H9 (cell line): ENCODE measurements around the gene MSANTD2. TPM values are rescaled to one million over a fixed set of nuclear protein-coding genes. Genes with fewer than 3 reads are reported as not detected.

Experiments used
- DNase-seq: peaks from one replicate; pipeline ENCODE4 v3.0.0-alpha.2; 2017
- H2AFZ ChIP-seq: one replicate; pipeline ENCODE4 v1.6.1; 2013; ENCODE audit warnings: mild to moderate bottlenecking, low read length, control low read depth, moderate library complexity
- H2AK5ac ChIP-seq: 2 replicates; pipeline ENCODE4 v1.6.1; 2013; ENCODE audit warnings: low read length, control low read depth, mixed read lengths; ENCODE audit not compliant: insufficient read length
- H2BK120ac ChIP-seq: one replicate; pipeline ENCODE4 v1.6.1; 2013; ENCODE audit warnings: low read depth, mild to moderate bottlenecking, low read length, control low read depth, inconsistent platforms; ENCODE audit not compliant: poor library complexity, severe bottlenecking
- H2BK12ac ChIP-seq: 2 replicates; pipeline ENCODE4 v1.6.1; 2013; ENCODE audit warnings: low read length, control low read depth, mixed read lengths, low read depth; ENCODE audit not compliant: insufficient read length
- H2BK15ac ChIP-seq: 2 replicates; pipeline ENCODE4 v1.6.1; 2013; ENCODE audit warnings: low read depth, low read length, control low read depth
- H2BK20ac ChIP-seq: one replicate; pipeline ENCODE4 v1.6.1; 2013; ENCODE audit warnings: low read depth, mild to moderate bottlenecking, low read length, control low read depth, inconsistent platforms; ENCODE audit not compliant: poor library complexity, severe bottlenecking
- H2BK5ac ChIP-seq: 2 replicates; pipeline ENCODE4 v1.6.1; 2013; ENCODE audit warnings: low read length, control low read depth, mixed read lengths; ENCODE audit not compliant: insufficient read length
- H3K14ac ChIP-seq: 2 replicates; pipeline ENCODE4 v1.6.1; 2013; ENCODE audit warnings: low read length, control low read depth; ENCODE audit not compliant: insufficient read depth
- H3K18ac ChIP-seq: 2 replicates; pipeline ENCODE4 v1.6.1; 2013; ENCODE audit warnings: low read depth, mild to moderate bottlenecking, mixed read lengths, low read length, control low read depth; ENCODE audit not compliant: insufficient read length
- H3K23ac ChIP-seq: 2 replicates; pipeline ENCODE4 v1.6.1; 2013; ENCODE audit warnings: low read length, control low read depth, mixed read lengths, low read depth; ENCODE audit not compliant: insufficient read length
- H3K23me2 ChIP-seq: 2 replicates; pipeline ENCODE4 v1.6.1; 2013; ENCODE audit warnings: low read depth, mild to moderate bottlenecking, mixed read lengths, low read length, control low read depth; ENCODE audit not compliant: insufficient read length, poor library complexity, severe bottlenecking
- H3K27ac ChIP-seq: 2 replicates; pipeline ENCODE4 v1.5.1; 2013; ENCODE audit warnings: low read length, control low read depth, mixed read lengths, low read depth; ENCODE audit not compliant: insufficient read length
- H3K27me3 ChIP-seq: 2 replicates; pipeline ENCODE4 v1.6.1; 2013; ENCODE audit warnings: low read length, control low read depth, inconsistent platforms; ENCODE audit not compliant: insufficient read depth
- H3K4ac ChIP-seq: 2 replicates; pipeline ENCODE4 v1.6.1; 2013; ENCODE audit warnings: low read depth, mild to moderate bottlenecking, control low read depth, inconsistent platforms, low read length, moderate library complexity
- H3K4me1 ChIP-seq: 2 replicates; pipeline ENCODE4 v1.6.1; 2013; ENCODE audit warnings: low read length, control low read depth, inconsistent platforms; ENCODE audit not compliant: insufficient read depth
- H3K4me2 ChIP-seq: 2 replicates; pipeline ENCODE4 v1.6.1; 2013; ENCODE audit warnings: low read length, control low read depth, mixed read lengths; ENCODE audit not compliant: insufficient read length, insufficient read depth
- H3K56ac ChIP-seq: 2 replicates; pipeline ENCODE4 v1.6.1; 2013; ENCODE audit warnings: low read depth, mild to moderate bottlenecking, mixed read lengths, low read length, control low read depth; ENCODE audit not compliant: insufficient read length
- H3K79me1 ChIP-seq: 2 replicates; pipeline ENCODE4 v1.6.1; 2013; ENCODE audit warnings: low read depth, mild to moderate bottlenecking, moderate library complexity, low read length, control low read depth, inconsistent platforms; ENCODE audit not compliant: insufficient read depth, poor library complexity, severe bottlenecking
- H3K79me2 ChIP-seq: 2 replicates; pipeline ENCODE4 v1.6.1; 2013; ENCODE audit warnings: low read length, control low read depth, inconsistent platforms; ENCODE audit not compliant: insufficient read depth
- H3K9ac ChIP-seq: 2 replicates; pipeline ENCODE4 v1.6.1; 2013; ENCODE audit warnings: low read length, control low read depth, mixed read lengths; ENCODE audit not compliant: insufficient read length; ENCODE audit errors: extremely low read depth
- H3K9me3 ChIP-seq: one replicate; pipeline ENCODE4 v1.6.1; 2013; ENCODE audit warnings: low read depth, low read length, inconsistent platforms; ENCODE audit not compliant: control insufficient read depth
- H3T11ph ChIP-seq: one replicate; pipeline ENCODE4 v1.6.1; 2013; ENCODE audit warnings: mild to moderate bottlenecking, low read length, control low read depth, inconsistent platforms
- H4K20me1 ChIP-seq: one replicate; pipeline ENCODE4 v1.6.1; 2013; ENCODE audit not compliant: control insufficient read depth, insufficient read length, insufficient read depth
- H4K5ac ChIP-seq: 2 replicates; pipeline ENCODE4 v1.6.1; 2013; ENCODE audit warnings: low read depth, mild to moderate bottlenecking, mixed read lengths, low read length, control low read depth; ENCODE audit not compliant: insufficient read length
- H4K8ac ChIP-seq: replicated peaks from 2 replicates; pipeline ENCODE4 v1.6.1; 2013; ENCODE audit warnings: low read length, control low read depth, mixed read lengths, low read depth; ENCODE audit not compliant: insufficient read length
- H4K91ac ChIP-seq: 2 replicates; pipeline ENCODE4 v1.6.1; 2013; ENCODE audit warnings: low read depth, mild to moderate bottlenecking, moderate library complexity, mixed read lengths, low read length, control low read depth; ENCODE audit not compliant: insufficient read length
- H3K27ac Mint-ChIP-seq, 3 experiments: 2 replicates in 2 of 3; 3 replicates in 1 of 3; pipeline ENCODE4 v1.8.0; 2020 to 2021; ENCODE audit warnings: mixed read lengths in 3 of 3, mild to moderate bottlenecking in 1 of 3, moderate library complexity in 1 of 3
- H3K27me3 Mint-ChIP-seq: 2 replicates; pipeline ENCODE4 v1.8.0; 2021; ENCODE audit warnings: low read depth, mild to moderate bottlenecking, moderate library complexity, mixed read lengths
- H3K36me3 Mint-ChIP-seq, 3 experiments: 2 replicates in 2 of 3; 3 replicates in 1 of 3; pipeline ENCODE4 v1.8.0; 2020 to 2021; ENCODE audit warnings: low read depth in 3 of 3, mixed read lengths in 3 of 3; ENCODE audit not compliant: insufficient read depth in 1 of 3
- H3K4me1 Mint-ChIP-seq, 2 experiments: 2 replicates each; pipeline ENCODE4 v1.8.0; 2020; ENCODE audit warnings: mixed read lengths in 2 of 2
- H3K4me3 Mint-ChIP-seq, 2 experiments: 2 replicates in 1 of 2; 3 replicates in 1 of 2; pipeline ENCODE4 v1.8.0; 2020 to 2021; ENCODE audit warnings: mild to moderate bottlenecking in 2 of 2, mixed read lengths in 2 of 2, moderate library complexity in 1 of 2
- H3K9me3 Mint-ChIP-seq, 2 experiments: 2 replicates in 1 of 2; 3 replicates in 1 of 2; pipeline ENCODE4 v1.8.0; 2020; ENCODE audit warnings: mild to moderate bottlenecking in 2 of 2, mixed read lengths in 2 of 2, moderate library complexity in 1 of 2
- CTCF ChIP-seq: fragments of 200-600 bp; sonication (generic); conservative IDR thresholded peaks from 3 replicates; pipeline ENCODE4 v1.8.0; 2021; ENCODE audit warnings: antibody characterized with exemption, mild to moderate bottlenecking
- WGBS: extraction: QIAGEN DNeasy Blood & Tissue Kit; methylation state at CpG from one replicate; pipeline ENCODE4 v1.1.7; 2013; ENCODE audit warnings: missing lambda C conversion rate, low lambda C conversion rate, mixed read lengths; ENCODE audit not compliant: insufficient read length; ENCODE audit errors: extremely low coverage; 5-methylcytosine and 5-hydroxymethylcytosine counted together
- total RNA-seq: library from RNA; stranded (reverse); gene quantifications from 2 replicates; pipeline ENCODE4 v1.2.1, GENCODE V29; 2021

The MSANTD2 gene
- total RNA-seq, 1 experiment from 2014 or later, result 18.1 TPM

GRCh38 chr11:124738713-124739478, 61.3 kb downstream of the MSANTD2 start:
- H4K91ac ChIP-seq, result no peak overlapping the region
- H3K4me2 ChIP-seq, result peak overlapping the region; percentile 61
- H3K36me3 Mint-ChIP-seq, result no peaks in the 10 kb centered on the region; a peak in 1 of 7 replicates
- DNase-seq, result no peak
- H3K9ac ChIP-seq, result no peak overlapping the region
- H2BK5ac ChIP-seq, result no peak overlapping the region
- no peak for TF ChIP-seq CTCF
- no peak overlapping the region for H2BK120ac ChIP-seq
- no peak overlapping the region for H3K14ac ChIP-seq
- WGBS, result no CpG with 5 or more reads among the region's 21 CpGs
- H4K8ac ChIP-seq, result no peak overlapping the region
- H3K18ac ChIP-seq, result no peak overlapping the region
- peaks cover 66% of the 10 kb centered on the region for H3K27me3 ChIP-seq
- H2AFZ ChIP-seq, result no peak overlapping the region
- no peaks in the 10 kb centered on the region for H3K79me2 ChIP-seq
- no peak overlapping the region for H3K27ac Mint-ChIP-seq
- H3K4me1 Mint-ChIP-seq, result peaks cover 20 to 22% of the 10 kb centered on the region in 2 experiments
- H3T11ph ChIP-seq, result no peak overlapping the region
- H3K4me1 ChIP-seq, result no peaks in the 10 kb centered on the region
- H2BK15ac ChIP-seq, result no peak overlapping the region
- peaks cover 91% of the 10 kb centered on the region for H3K27me3 Mint-ChIP-seq
- H2BK12ac ChIP-seq, result no peak overlapping the region
- H3K9me3 ChIP-seq, result no peaks in the 10 kb centered on the region
- H4K5ac ChIP-seq, result no peak overlapping the region
- H3K9me3 Mint-ChIP-seq, result no peaks in the 10 kb centered on the region; a peak in 1 of 5 replicates
- no peaks in the 10 kb centered on the region for H3K79me1 ChIP-seq
- no peak overlapping the region for H3K56ac ChIP-seq
- H2BK20ac ChIP-seq, result no peak overlapping the region
- no peak overlapping the region for H3K4ac ChIP-seq
- H2AK5ac ChIP-seq, result no peak overlapping the region
- H3K27ac ChIP-seq, result no peak overlapping the region
- H3K23ac ChIP-seq, result no peak overlapping the region
- H4K20me1 ChIP-seq, result no peaks in the 10 kb centered on the region
- peaks cover 11% of the 10 kb centered on the region for H3K23me2 ChIP-seq
- peak overlapping the region; percentile 73 to 80 for H3K4me3 Mint-ChIP-seq
